ENCODE results near the gene SMURF2.

Gene SMURF2

DNA sequence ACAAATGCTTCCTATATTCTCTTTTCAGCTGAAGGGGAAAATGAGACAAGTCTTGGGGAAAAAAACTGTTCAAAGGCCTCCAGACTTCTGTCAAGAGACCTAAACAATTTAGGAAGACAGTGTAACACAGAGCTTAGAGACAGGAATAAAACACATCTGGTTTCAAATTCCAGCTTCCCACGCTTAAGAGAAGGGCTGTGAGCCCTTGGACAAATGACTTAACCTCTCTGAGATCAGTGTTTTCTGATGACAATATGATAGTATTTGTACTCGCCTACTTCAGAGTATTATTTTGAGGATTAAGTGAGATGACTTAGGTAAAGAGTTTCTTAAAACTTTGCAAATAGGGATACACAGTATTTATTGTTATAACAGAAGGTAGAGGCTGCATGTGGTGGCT lies 29.5 kb downstream of the SMURF2 start:
- no peaks in the 10 kb centered on the region for H3K27me3 ChIP-seq
- TF ChIP-seq, protein P1, sequence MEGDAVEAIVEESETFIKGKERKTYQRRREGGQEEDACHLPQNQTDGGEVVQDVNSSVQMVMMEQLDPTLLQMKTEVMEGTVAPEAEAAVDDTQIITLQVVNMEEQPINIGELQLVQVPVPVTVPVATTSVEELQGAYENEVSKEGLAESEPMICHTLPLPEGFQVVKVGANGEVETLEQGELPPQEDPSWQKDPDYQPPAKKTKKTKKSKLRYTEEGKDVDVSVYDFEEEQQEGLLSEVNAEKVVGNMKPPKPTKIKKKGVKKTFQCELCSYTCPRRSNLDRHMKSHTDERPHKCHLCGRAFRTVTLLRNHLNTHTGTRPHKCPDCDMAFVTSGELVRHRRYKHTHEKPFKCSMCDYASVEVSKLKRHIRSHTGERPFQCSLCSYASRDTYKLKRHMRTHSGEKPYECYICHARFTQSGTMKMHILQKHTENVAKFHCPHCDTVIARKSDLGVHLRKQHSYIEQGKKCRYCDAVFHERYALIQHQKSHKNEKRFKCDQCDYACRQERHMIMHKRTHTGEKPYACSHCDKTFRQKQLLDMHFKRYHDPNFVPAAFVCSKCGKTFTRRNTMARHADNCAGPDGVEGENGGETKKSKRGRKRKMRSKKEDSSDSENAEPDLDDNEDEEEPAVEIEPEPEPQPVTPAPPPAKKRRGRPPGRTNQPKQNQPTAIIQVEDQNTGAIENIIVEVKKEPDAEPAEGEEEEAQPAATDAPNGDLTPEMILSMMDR (IDR thresholded peaks at IDR 0.05; ENCODE audit: low read depth, low read length) = no peak
- H3K36me3 ChIP-seq = no peaks in the 10 kb centered on the region
- DNase-seq = no peak
- H3K4me1 ChIP-seq = no peaks in the 10 kb centered on the region
- no peaks in the 10 kb centered on the region for H3K9me3 ChIP-seq
- no peak overlapping the region for H3K4me3 ChIP-seq (ENCODE audit: low read depth, low read length)

DNA sequence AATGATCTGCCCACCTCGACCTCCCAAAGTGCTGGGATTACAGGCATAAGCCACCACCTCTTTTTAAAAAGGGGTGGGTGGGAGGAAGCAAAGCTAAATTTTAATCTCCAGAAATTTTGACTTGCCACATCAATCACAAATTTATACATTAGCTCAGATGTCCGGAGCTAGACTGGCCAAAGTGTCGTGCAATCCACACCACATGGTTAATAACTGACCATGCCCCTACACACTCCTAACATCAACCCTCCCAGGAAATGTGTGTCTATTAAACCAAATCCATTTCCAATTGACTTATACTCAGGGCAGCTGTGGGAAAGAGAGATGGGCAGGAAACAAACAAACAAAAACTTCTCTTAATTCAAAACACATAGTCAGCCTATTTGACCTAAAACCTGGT lies 29.9 kb downstream of the SMURF2 start:
- Histone ChIP-seq H3K27me3 (no peaks in the 10 kb centered on the region), H3K9me3 (no peaks in the 10 kb centered on the region), H3K36me3 (no peaks in the 10 kb centered on the region), H3K4me3 (ENCODE audit: low read depth, low read length) (no peak overlapping the region), H3K4me1 (no peaks in the 10 kb centered on the region)
- DNase-seq = no peak
- TF ChIP-seq, protein P1 (IDR thresholded peaks at IDR 0.05; ENCODE audit: low read depth, low read length) = no peak

DNA sequence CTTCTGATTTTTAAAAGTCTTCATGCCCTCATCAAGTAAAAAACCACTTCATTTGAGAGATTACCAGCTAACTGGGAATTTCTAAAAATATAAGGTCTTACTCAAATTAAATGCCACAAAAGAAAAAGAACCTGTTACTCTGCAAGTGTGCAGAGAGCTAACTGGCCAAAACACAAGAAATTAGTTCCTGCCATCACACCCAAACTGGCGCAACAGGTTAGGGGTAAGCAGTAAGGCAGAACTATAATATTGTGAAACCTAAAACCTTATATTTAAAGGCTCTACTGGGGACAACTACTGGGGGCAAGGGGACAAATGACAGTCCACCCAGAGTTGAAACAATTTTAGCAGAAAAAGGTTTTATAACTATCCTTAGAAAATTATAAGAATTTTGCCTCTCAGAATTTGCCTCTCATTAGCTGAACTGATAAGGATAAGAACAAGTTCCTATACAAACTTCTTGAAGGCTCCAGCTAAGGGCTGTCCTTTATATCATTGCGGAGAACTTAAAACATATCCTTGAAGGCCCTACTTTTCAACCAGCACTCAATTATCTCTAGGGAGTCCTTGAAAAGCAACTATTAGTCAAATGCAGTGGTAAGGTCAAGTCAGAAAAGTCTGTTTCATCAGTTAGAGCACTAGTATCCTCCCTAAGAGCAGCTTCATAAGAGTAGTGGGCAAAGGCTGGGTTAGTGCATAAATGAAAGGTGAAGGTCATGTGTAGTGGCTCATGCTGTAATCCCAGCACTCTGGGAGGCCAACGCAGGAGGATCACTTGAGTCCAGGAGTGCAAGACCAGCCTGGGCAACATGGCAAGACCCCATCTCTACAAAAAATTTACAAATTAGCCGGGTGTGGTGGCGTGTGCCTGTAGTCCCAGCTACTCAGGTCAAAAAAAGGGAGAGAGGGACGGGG lies 31.5 kb downstream of the SMURF2 start:
- TF ChIP-seq, protein P1 (IDR thresholded peaks at IDR 0.05; ENCODE audit: low read depth, low read length) = no peak
- no peak for DNase-seq
- no peaks in the 10 kb centered on the region for H3K9me3 ChIP-seq
- no peaks in the 10 kb centered on the region for H3K4me1 ChIP-seq
- no peaks in the 10 kb centered on the region for H3K27me3 ChIP-seq
- H3K4me3 ChIP-seq (ENCODE audit: low read depth, low read length) = no peak overlapping the region
- H3K36me3 ChIP-seq = no peaks in the 10 kb centered on the region

GRCh38 chr17:64628641-64629040 lies 33.5 kb downstream of the SMURF2 start:
- TF ChIP-seq, protein P1 (IDR thresholded peaks at IDR 0.05; ENCODE audit: low read depth, low read length) = no peak
- DNase-seq = no peak
- H3K9me3 ChIP-seq = no peaks in the 10 kb centered on the region
- H3K4me3 ChIP-seq (ENCODE audit: low read depth, low read length) = no peak overlapping the region
- no peaks in the 10 kb centered on the region for H3K4me1 ChIP-seq
- H3K27me3 ChIP-seq = no peaks in the 10 kb centered on the region
- H3K36me3 ChIP-seq = no peaks in the 10 kb centered on the region

- Histone ChIP-seq H3K9me3 (no peaks in the 10 kb centered on the region), H3K4me1 (no peaks in the 10 kb centered on the region), H3K4me3 (ENCODE audit: low read depth, low read length) (no peak overlapping the region), H3K27me3 (no peaks in the 10 kb centered on the region), H3K36me3 (no peaks in the 10 kb centered on the region)
- TF ChIP-seq, protein P1 (IDR thresholded peaks at IDR 0.05; ENCODE audit: low read depth, low read length) = no peak
- DNase-seq = no peak
Measured at GRCh38 chr17:64627797-64628196, 34.3 kb downstream of the SMURF2 start.

- H3K9me3 ChIP-seq = no peaks in the 10 kb centered on the region
- DNase-seq = no peak
- H3K36me3 ChIP-seq = no peaks in the 10 kb centered on the region
- no peak overlapping the region for H3K4me3 ChIP-seq (ENCODE audit: low read depth, low read length)
- TF ChIP-seq, protein P1 (IDR thresholded peaks at IDR 0.05; ENCODE audit: low read depth, low read length) = no peak
- H3K4me1 ChIP-seq = no peaks in the 10 kb centered on the region
- no peaks in the 10 kb centered on the region for H3K27me3 ChIP-seq
Measured at GRCh38 chr17:64626827-64627226, 35.3 kb downstream of the SMURF2 start.
